Fibroblast of lung (primary cell): ENCODE results near the gene CHST15. TPM values are rescaled to one million over a fixed set of nuclear protein-coding genes. Genes with fewer than 3 reads are reported as not detected.

Source experiments
- DNase-seq, 2 donors: peaks; one replicate each; pipeline versions ENCODE4 v3.0.0 to v3.0.0-alpha.2; 2010; ENCODE audit warnings: low read depth in 2 of 2
- H2AFZ ChIP-seq: 2 replicates; pipeline ENCODE4 v1.5.1; 2012; ENCODE audit warnings: low read length, control low read depth, inconsistent platforms
- H3K27ac ChIP-seq: 2 replicates; pipeline ENCODE4 v1.5.1; 2011; ENCODE audit warnings: low read length, control low read depth; ENCODE audit not compliant: insufficient read depth
- H3K27me3 ChIP-seq: 2 replicates; pipeline ENCODE4 v1.5.1; 2011; ENCODE audit warnings: mild to moderate bottlenecking, low read length; ENCODE audit not compliant: control insufficient read depth, insufficient read depth
- H3K36me3 ChIP-seq: 2 replicates; pipeline ENCODE4 v1.5.1; 2011; ENCODE audit warnings: low read length; ENCODE audit not compliant: control insufficient read depth, insufficient read depth
- H3K4me1 ChIP-seq: 2 replicates; pipeline ENCODE4 v1.5.1; 2011; ENCODE audit warnings: low read length; ENCODE audit not compliant: control insufficient read depth, insufficient read depth; ENCODE audit errors: extremely low read depth
- H3K4me2 ChIP-seq: 2 replicates; pipeline ENCODE4 v1.5.1; 2011; ENCODE audit warnings: low read length, control low read depth; ENCODE audit not compliant: insufficient read depth; ENCODE audit errors: extremely low read depth
- H3K4me3 ChIP-seq, 4 experiments: fragments of 200-600 bp in 1 of 4; sonication (generic) in 1 of 4; replicated peaks in 1 of 4; 2 replicates each; pipeline ENCODE4 v1.5.1; 2011 to 2016; ENCODE audit warnings: low read length in 4 of 4, low read depth in 3 of 4, mild to moderate bottlenecking in 3 of 4, control low read depth in 2 of 4, inconsistent platforms in 1 of 4, mixed read lengths in 1 of 4; ENCODE audit not compliant: insufficient read depth in 1 of 4; ENCODE audit errors: control extremely low read depth in 1 of 4
- H3K79me2 ChIP-seq: 2 replicates; pipeline ENCODE4 v1.5.1; 2012; ENCODE audit warnings: mild to moderate bottlenecking, low read length, inconsistent platforms; ENCODE audit not compliant: control insufficient read depth, insufficient read depth
- H3K9ac ChIP-seq: 2 replicates; pipeline ENCODE4 v1.5.1; 2011; ENCODE audit warnings: mild to moderate bottlenecking, low read length, control low read depth; ENCODE audit not compliant: insufficient read depth
- H3K9me3 ChIP-seq: 2 replicates; pipeline ENCODE4 v1.5.1; 2012; ENCODE audit warnings: low read depth, low read length; ENCODE audit not compliant: control insufficient read depth, insufficient read depth
- H4K20me1 ChIP-seq: 2 replicates; pipeline ENCODE4 v1.5.1; 2011; ENCODE audit warnings: low read length; ENCODE audit not compliant: control insufficient read depth, insufficient read depth; ENCODE audit errors: extremely low read depth
- CTCF ChIP-seq, 2 donors: IDR thresholded peaks in 1 of 2; conservative IDR thresholded peaks in 1 of 2; 1 replicate in 1 of 2; 2 replicates in 1 of 2; pipeline ENCODE4 v1.5.1; 2011 to 2012; ENCODE audit warnings: low read length in 2 of 2, control low read depth in 1 of 2, inconsistent platforms in 1 of 2, low read depth in 1 of 2, mild to moderate bottlenecking in 1 of 2
- EZH2 ChIP-seq: IDR thresholded peaks from 2 replicates; pipeline ENCODE4 v1.5.1; 2012; ENCODE audit warnings: low read length, control low read depth, mild to moderate bottlenecking; ENCODE audit errors: missing control alignments
- polyA plus RNA-seq, 2 donors: library from polyadenylated mRNA; depleted of rRNA in 1 of 2; stranded (reverse) in 1 of 2; unstranded in 1 of 2; fragments of >200 nt; gene quantifications; 2 replicates each; pipeline ENCODE4 v1.2.1, GENCODE V29; 2011 to 2012; ENCODE audit warnings: missing spikeins in 1 of 2
- total RNA-seq: library from RNA; depleted of rRNA; stranded (reverse); fragments of >200 nt; gene quantifications from 2 replicates; pipeline ENCODE4 v1.2.1, GENCODE V29; 2014

The CHST15 gene
- total and polyA plus RNA-seq, 2 donors (not counting 1 experiment from before 2014, with no cell fraction given) = 5.0 to 7.9 TPM

- peak; percentile 42 for DNase-seq
- peak overlapping the region; percentile 78 for H3K4me2 ChIP-seq
- H3K4me3 ChIP-seq = peak overlapping the region; percentile 42 to 55 (median 47)
- H3K27me3 ChIP-seq = peaks cover 2% of the 10 kb centered on the region
- H3K9ac ChIP-seq = peak overlapping the region; percentile 16
- no peaks in the 10 kb centered on the region for H3K36me3 ChIP-seq
- H2AFZ ChIP-seq = no peak overlapping the region
- H3K9me3 ChIP-seq = no peaks in the 10 kb centered on the region
- H3K27ac ChIP-seq = no peak overlapping the region
- no peaks in the 10 kb centered on the region for H4K20me1 ChIP-seq
- H3K79me2 ChIP-seq = no peaks in the 10 kb centered on the region
- no peaks in the 10 kb centered on the region for H3K4me1 ChIP-seq
- TF ChIP-seq EZH2 = peak; percentile 45
- no peak for TF ChIP-seq CTCF (conservative IDR thresholded peaks at IDR 0.05 in 1 of 2, IDR thresholded peaks at IDR 0.05 in 1 of 2; ENCODE audit: low read depth in 1 of 2, low read length in 2 of 2)
These were observed 1.6 kb downstream of the CHST15 start for GRCh38 chr10:124091646-124092249.

DNA sequence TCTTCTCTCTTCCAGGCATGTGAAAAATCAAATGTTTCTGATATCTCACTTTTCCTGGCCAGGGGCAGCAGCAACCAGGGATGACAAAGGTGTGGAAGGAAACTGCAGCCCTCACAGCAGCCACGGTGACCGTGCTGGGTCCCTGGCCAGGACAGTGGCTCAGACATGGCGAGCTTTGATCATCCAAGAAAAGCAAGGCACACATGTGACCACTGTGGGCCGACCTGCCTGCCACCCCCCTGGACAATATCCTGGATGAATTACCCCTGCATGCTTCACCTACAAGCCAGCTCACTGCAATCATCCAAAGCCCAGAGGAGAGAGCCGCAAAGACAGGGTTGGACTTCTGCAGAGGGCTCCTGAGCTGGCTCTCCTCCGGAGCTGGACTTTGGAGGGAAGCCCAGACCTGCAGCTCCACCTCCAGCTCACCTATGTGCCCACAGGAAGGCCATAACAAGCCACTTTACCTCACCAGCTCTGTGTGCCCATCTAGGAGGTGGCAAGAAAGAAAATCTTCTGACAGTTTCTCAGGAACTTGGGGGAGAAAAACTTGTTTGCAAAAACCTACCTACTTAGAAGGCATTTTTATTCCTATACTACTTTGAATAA lies 2.7 kb downstream of the CHST15 start:
- H3K4me2 ChIP-seq = no peak overlapping the region
- peaks cover 2% of the 10 kb centered on the region for H3K27me3 ChIP-seq
- no peak overlapping the region for H3K27ac ChIP-seq
- H3K36me3 ChIP-seq = no peaks in the 10 kb centered on the region
- H2AFZ ChIP-seq = no peak overlapping the region
- H3K9ac ChIP-seq = no peak overlapping the region
- TF ChIP-seq CTCF (conservative IDR thresholded peaks at IDR 0.05 in 1 of 2, IDR thresholded peaks at IDR 0.05 in 1 of 2; ENCODE audit: low read depth in 1 of 2, low read length in 2 of 2) (no peak), EZH2 (no peak)
- H3K4me1 ChIP-seq = no peaks in the 10 kb centered on the region
- DNase-seq = no peak
- no peak overlapping the region for H3K4me3 ChIP-seq
- no peaks in the 10 kb centered on the region for H4K20me1 ChIP-seq
- no peaks in the 10 kb centered on the region for H3K9me3 ChIP-seq
- H3K79me2 ChIP-seq = no peaks in the 10 kb centered on the region

- Histone ChIP-seq H3K9me3 (no peaks in the 10 kb centered on the region), H3K36me3 (no peaks in the 10 kb centered on the region), H3K27ac (no peak overlapping the region), H3K4me3 (no peak overlapping the region), H3K9ac (no peak overlapping the region), H3K27me3 (no peaks in the 10 kb centered on the region), H3K79me2 (no peaks in the 10 kb centered on the region), H2AFZ (no peak overlapping the region), H4K20me1 (no peaks in the 10 kb centered on the region), H3K4me2 (no peak overlapping the region), H3K4me1 (no peaks in the 10 kb centered on the region)
- no peak for TF ChIP-seq EZH2
- TF ChIP-seq CTCF (conservative IDR thresholded peaks at IDR 0.05 in 1 of 2, IDR thresholded peaks at IDR 0.05 in 1 of 2; ENCODE audit: low read depth in 1 of 2, low read length in 2 of 2) = no peak
- no peak for DNase-seq
These were observed 3.5 kb downstream of the CHST15 start for GRCh38 chr10:124089859-124090258.
